ENCODE results near the gene RAET1G.
"Not testable (repeated sequence)": the region's sequence is repeated elsewhere in the genome, so short reads cannot be mapped to it uniquely, and the experiment has no call there.

RAET1G gene, protein sequence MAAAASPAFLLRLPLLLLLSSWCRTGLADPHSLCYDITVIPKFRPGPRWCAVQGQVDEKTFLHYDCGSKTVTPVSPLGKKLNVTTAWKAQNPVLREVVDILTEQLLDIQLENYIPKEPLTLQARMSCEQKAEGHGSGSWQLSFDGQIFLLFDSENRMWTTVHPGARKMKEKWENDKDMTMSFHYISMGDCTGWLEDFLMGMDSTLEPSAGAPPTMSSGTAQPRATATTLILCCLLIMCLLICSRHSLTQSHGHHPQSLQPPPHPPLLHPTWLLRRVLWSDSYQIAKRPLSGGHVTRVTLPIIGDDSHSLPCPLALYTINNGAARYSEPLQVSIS

DNA sequence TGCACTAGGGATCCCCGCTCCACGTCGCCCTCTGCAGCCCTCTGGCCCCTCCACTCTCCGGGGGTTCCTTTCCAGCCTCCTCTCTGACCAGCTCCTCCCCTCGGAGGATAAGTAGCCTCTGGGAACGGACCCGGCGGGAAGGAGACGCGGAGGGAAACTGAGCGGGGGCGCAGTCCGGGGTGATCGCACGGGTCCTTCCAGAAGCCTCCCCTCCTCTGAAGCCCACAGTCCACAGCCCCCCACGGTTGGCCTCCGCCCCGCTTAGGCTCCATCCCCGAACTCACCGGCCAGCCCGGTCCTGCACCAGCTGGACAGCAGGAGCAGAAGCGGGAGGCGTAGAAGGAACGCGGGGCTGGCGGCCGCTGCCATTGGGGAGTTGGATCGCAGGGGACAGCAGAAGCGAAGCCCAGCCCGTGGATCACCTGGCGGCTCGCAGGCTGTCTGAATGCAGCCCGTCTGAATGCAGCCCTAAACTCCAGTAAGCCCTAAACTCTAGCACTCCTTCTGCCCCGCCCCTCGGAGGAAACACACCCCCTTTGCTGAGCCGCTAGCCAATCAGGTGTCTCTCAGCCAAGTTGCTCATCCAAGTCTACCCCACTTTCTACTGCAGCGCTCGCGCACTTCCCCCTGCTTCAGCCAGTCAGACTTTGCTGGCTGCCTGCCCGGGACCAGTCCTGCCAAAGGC is at the start of gene RAET1G:
TSS of gene RAET1G (minus strand) at position 480 of the 685 bp plus-strand sequence. CDS start at position 369, 111 bp downstream.
- peak; percentile 96 for DNase-seq

DNA sequence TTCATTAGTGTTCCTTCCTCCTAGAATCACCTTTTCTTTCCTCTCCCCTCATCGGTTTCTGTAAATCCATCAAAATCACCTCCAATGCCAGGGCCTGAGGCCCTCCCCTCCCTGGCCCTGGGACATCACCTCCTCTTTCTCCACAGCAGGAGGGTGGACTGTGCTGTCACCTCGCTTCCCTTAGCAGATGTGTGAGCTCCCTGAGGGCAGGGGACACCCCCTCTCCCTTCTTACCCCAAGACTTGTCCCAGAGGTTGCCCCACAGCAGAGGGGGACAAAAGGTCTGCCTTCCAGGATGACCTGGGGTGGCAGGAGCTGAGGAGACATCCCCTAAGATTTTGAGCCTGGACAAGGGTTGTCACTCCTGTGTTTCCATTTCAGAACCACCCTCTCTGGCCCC is 46.7 kb upstream of the RAET1G start:
- DNase-seq, result no peak

DNA sequence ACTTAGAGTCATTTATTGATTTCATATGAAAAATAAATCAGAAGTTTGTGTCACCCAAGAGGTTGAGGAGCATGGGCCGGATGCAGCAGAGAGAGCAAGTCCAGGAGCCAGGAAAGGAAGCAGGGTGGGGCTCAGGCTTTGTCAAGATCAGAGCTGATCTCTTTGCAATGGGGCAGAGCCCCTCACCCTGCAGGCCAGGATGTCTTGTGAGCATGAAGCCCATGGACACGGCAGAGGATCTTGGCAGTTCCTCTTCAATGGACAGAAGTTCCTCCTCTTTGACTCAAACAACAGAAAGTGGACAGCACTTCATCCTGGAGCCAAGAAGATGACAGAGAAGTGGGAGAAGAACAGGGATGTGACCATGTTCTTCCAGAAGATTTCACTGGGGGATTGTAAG is 46.0 kb upstream of the RAET1G start:
- not testable (repeated sequence) for DNase-seq

DNA sequence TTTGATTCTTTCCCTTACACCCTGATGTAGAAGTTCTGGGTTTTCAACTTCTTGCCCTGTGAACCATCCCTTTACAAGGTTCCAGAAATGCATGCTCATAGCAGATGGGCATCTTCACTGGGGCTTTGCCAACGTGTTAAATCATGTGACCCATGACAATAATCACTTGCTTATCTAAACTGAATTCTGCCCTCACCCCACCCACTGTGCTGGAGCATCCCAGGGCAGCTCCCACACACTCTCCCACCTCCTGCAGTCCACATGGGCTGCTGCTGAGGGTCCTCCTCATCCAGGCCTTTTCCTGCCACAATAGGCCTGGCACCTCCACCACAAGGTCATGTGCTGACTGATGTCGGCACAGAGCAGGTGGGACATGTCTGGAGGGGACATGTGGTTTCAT is 45.1 kb upstream of the RAET1G start:
- DNase-seq, result not testable (repeated sequence)

DNA sequence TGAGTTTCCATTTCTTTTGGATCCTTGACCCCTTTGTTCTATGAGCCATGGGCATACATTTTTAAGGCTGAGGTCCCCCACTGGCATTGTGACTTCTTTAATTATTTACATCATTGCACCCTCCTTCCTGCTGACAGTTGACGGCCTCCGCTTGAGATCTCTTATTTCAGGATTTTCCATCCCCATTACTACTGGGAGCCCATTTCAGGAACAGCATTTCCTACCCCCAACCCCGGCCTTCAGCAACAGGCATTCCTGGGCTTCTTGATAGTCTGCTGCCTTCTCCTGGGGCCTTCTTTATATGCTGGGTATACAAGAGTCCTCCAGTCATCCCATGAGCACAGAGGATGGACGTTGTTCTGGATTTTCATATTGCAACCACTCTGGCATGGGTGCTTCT is 44.7 kb upstream of the RAET1G start:
- no peak for DNase-seq

DNA sequence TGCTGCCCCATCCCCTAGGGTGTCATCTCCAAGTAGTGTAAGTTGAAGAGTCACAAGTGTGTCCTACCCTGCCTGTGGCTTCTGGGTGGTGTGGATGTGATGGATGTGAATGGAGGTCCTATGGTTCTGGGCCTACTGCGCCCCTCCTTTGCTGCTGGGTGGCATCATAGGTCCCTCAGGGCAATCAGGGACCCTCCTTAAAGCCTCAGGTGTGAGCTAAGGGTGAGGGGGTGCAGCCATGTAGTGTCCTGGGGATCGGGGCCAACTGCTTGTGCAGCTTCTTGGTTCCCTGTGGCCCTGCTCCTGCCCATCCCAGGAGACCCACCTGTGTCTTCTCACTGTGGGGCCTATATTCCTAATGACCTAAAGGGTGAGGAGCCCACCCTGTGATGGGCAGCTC is 43.4 kb upstream of the RAET1G start:
- DNase-seq, result not testable (repeated sequence)

DNA sequence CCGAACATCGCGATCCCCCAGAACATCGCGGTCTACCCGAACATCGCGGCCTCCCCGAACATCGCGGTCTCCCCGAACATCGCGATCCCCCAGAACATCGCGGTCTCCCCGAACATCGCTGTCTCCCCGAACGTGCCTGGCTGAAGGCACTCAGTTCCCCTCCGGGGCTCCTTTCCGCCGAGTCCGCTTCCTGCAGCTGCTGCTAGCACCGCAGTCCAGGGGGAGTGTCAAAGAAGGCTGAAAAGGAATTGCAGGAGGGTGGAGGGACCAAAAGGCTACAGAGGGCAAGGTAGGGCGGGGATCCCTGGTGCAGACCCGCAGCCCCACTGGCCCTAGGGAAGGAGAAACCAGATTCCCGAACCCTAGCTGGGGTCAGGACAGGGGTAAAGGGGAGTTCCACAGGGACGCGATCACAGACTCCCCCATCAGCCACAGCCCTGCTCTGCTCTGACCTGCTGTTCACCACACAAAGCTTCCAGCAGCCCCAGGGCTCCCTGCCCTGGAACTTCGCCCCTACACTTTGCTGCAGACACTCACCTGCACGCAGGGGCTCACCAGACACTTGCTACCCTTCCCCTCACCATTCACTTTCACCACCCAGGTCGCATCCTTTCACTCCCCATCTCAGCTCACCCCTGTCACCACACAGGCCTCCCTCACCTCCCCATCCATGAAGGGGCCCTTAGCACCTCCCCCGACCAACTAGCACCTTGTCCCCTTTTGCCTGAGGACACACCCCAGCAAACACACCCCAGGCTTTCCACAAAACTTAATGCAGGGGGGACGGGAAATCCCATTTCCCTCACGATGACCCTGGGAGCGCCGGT is 42.5 kb upstream of the RAET1G start:
- DNase-seq, result peak; percentile 43

DNA sequence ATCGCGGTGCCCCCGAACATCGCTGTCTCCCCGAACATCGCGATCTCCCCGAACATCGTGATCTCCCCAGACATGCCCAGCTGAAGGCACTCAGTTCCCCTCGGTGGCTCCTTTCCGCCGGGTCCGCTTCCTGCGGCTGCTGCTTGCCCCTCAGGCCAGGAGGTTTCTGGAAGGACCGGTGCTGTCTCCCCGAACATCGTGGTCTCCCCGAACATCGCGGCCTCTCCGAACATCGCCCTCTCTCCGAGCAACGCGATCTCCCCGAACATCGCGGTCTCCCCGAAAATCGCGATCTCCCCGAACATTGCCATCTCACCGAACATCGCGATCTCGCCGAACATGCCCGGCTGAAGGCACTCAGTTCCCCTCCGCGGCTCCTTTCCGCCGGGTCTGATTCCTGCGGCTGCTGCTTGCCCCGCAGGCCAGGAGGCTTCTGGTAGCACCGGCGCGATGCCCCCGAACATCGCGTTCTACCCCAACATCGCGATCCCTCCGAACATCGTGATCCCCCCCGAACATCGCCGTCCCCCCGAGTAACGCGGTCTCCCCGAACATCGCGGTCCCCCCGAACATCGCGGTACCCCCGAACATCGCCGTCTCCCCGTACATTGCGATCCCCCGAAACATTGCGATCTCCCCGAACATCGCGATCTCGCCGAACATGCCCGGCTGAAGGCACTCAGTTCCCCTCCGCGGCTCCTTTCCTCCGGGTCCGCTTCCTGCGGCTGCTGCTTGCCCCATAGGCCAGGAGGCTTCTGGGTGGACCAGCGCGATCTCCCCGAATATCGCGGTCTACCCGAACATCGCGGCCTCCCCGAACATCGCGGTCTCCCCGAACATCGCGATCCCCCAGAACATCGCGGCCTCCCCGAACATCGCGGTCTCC is 41.6 kb upstream of the RAET1G start:
- peak; percentile 27 for DNase-seq

DNA sequence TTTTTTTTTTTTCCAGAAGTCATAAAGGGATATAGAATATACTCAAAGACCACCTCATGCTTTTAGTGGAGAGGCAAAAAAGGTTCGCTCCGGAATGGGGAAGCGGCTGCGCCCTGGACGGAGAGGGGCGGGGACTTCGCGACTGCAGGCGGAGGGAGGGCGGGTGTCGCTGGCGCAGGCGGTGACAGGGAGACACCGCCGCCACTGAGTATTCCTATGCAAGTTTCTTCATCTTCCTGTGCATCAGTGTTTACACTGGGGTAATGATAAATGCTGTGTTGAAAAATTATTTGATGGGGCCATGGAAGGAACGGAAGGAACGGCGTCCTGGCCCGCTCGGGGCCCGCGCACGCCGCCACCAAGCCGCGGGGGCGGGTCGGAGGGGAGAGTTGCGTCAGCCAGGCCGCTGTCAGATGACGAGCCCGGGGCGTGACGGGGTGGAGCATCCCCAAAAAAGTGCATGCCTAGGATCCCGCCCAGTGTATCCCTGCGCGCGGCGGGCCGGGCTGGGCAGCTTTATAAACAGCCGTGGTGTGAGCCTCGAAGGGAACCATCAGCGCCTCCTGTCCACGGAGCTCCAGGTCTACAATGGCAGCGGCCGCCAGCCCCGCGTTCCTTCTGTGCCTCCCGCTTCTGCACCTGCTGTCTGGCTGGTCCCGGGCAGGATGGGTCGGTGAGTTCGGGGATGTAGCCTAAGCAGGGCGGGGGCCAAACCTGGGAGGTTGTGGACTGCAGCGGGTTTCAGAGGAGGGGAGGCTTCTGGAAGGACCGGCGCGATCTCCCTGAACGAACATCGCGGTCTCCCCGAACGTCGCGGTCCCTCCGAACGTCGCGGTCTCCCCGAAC is 40.8 kb upstream of the RAET1G start, which contains the start of gene ULBP1:
TSS of gene ULBP1 (plus strand) at position 482 of the 846 bp plus-strand sequence. CDS start at position 589, 107 bp downstream.
- peak; percentile 91 for DNase-seq

DNA sequence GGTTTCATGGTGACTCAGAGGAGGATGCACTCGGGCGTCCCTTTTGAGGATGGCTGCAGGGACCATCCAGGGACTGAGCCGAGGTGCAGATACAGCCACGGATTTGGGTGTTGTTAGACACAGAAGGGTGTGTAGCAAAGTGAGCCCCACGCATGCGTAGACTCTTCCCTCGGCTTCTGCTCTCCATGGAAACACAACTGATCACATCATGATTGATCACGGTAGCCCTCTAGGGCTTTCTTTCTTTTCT is 40.2 kb upstream of the RAET1G start:
- DNase-seq, result no peak

DNA sequence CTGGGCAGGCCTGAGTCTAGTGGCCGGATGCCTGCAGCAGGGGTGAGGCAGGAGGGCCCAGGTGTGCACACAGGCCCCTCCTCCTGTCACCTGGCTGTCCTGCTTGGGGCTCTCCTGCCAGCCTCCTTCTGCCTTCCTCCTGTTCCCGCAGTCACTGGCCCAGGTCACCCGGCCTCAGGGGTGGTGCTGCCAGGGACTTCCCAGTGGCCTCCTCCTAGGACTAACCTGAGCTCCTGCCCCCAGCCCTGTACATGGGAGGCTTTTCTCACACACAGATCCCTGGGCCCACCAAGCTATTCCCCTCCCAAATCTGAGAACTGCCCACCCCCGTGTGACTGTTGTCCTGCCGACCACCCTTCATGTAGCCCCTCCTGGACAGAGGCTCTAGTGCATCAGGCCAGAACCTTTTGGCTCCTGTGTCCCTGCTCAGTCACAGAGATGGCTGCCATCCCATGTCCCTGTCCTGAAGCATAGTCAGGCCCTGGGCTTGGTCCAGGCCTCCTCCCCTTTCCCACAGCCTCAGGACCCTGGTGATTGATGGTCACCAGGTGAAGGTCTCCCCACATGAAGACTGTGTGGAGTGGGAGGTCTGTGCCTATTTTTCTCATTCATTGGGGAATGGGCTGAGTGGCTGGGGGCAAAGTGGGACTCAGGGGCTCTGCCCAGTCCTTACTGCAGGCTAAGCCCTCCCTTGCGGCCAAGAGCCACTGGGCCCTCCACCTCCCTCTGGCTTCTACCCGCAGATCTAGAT is 39.7 kb upstream of the RAET1G start:
- DNase-seq, result no peak

DNA sequence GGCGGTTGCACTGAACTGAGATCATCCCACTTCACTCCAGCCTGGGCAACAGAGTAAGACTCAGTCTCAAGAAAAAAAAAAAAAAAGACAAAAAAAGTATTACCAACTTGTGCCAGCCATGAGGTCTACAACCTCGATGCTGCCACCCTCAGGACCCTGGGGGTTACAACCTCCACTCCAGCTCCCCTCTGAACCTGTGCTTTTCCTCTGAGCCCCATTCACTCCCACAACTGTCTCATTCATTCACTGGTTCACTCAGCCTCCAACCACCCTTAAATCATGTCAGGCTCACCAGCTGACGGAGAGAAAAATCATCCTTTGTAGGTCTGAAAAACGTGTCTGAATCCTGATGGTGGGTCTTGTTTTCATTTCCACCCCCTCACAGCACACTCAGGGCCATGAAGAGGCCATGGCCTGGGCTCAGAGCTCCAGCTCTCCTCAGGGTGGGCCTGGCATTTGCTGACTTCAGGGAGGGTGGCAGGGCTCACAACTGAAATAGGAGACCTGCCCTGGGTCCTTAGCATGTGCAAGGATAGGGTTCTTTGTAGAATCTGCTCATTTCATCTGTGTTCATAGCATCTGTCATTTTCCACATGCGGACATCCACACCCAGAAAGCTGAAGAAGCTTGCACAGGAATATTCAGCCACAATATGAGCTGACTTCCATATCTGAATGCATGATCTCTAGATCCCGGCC is 39.0 kb upstream of the RAET1G start:
- peak; percentile 77 for DNase-seq

DNA sequence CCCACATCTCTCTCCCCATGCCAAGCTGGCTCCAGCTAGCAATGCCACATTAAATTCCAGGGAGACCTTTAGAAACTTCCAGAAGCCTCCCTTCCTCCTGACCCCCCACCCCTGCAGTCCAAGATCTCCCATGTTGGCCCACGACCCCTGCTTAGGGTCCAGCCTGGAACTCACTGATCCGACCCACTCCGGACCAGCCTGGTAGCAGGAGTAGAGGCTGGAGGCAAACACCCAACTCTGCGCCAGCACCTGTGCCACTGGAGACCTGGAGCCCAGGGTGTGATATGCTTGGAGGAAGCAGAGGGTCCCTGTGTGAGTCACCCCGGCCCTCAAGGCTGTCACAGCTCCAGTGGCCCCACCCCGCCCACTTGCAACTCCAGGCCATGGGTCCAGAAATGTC is 37.6 kb upstream of the RAET1G start:
- no peak for DNase-seq

DNA sequence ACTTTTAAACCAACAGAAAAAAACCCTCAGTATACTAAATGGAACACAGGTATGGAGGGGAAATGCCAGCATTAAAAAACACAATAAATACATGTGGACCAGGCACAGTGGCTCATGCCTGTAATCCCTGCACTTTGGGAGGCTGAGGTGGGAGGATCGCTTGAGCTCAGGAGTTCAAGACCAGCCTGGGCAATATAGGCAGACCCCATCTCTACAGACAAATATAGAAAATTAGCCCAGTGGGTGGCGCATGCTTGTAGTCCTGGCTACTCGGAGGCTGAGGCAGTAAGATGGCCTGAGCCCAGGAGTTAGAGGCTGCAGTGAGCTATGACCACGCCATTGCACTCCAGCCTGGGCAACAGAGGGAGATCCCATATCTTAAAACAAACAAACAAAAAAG is 36.9 kb upstream of the RAET1G start:
- DNase-seq, result not testable (repeated sequence)

DNA sequence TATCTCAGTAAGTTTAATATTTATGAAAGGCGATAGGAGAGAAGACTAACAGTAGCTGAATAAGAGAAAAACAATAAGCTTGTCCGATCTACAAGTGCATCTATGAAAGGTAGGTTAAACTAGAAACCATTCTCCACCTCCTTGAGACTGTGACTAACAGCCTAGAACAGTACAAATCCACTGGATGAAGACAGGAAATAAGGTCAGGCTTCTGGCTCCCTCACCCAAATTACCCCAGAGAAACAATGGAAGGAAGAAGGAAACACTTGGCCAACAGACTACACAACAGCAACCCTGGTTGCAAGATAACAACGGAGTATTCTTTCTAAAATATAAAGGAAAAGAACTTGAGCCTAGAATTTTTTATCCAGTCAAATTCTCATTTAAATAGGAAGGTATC is 35.2 kb upstream of the RAET1G start:
- DNase-seq, result not testable (repeated sequence)

DNA sequence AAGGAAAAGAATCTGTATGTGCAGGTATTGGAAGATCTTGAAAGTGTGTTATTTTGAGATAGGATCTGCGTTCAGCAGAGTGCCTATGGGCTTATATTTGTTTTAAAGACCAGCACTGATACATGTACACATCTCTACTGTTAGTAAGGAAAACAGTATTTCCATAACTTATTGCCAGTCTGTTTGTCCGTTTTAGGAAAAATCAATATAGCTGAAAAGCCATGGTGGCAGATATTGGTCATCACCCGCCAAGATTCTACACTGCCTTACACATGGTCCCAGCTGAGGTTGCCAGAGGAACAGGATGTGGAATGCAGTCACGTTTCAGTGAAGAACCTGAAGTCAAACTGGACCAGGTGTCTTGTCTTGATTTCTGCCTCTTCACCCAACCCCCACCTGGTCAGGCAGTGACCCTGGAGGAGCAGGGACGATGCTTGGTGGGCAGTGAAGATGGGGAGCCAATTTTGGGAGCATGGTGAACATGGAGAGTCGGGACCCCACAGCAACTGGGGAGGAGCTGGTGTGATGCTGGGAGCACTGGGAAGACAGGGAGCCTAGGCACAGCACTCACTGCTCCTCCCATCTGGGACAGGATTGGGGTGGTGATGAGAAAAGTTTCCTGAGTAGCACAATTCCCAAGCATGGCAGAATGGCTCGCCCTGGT is 32.9 kb upstream of the RAET1G start:
- DNase-seq, result not testable (repeated sequence)

DNA sequence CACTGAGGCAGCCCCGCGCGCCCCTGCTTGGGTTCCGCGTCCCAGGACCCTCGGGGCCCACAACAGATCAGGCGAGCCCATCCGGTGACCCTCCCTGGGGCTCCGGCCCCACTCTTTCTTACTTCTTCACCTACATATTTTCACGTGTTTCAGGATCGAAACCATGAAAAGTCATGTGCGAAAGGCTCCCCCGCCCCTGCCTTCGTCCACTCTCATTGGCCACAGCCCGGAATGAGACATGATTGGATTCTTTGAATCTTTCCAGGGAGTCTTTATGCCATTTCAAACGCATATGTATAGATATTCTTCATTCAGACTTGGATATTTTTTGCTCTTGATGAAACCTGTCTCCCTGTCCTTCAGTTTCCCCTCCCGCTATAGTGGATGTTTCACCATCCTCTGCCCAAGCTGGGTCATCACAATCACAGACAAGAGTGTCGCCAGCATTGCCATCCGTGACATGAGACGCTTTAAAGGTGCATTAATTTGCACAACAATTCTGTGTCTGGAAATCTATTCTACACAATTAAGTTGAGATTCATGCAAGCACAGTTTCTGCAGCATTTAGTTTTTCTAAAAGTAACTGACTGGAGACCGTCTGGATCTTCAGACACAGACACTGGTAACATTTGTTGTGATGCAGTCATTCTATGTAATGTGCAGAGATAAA is 32.2 kb upstream of the RAET1G start:
- DNase-seq, result not testable (repeated sequence)

DNA sequence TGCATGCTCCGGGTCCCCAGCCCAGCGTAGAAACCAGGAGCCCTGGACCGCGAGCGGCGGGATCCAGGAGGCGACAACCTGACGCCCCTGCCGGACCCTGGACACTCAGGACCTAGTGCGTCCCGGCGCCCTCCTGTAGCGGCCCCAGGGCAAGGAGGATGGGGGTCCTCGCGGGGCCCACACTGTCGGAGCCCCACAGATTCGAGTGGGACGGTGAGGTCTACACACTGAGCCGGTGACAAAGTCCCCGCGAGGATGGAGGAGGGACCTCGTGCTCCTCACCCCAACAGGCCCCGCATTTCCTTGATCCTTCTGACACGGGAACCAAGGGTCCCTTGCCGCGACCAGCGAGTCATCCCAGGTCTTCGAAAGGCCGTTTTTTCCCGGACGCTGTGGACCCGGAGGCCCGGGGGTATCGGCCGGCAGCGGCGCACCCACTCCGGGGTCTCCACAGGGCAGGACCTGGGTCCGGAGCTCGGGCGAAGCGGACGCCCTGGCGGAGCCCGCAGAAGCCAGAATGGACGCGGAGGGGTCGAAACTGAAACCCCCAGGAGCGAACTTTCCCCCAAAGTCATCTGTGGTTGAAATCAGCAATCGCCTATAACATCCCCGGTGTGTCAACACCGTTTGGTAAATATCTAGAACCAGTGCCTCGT is 31.5 kb upstream of the RAET1G start:
- DNase-seq, result not testable (repeated sequence)

DNA sequence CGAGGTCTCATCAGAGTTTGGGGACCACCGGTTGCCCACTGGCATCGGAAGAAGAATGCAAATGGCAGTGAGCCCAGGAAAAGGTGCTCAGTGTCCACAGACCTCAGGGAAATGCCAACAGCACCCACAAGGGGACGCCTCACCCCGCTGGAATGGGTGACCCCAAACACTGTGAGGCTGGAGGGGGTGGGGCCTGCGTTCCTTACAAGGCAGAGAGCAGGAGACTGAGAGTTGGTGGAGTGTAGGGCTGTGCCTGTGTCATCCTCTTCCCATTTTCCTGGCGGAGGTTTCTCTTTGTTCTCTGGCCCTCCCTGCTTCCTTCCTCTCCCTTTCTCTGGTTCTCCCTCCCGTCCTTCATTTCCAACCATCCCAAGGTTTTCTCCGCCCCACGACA is 31.0 kb upstream of the RAET1G start:
- DNase-seq, result not testable (repeated sequence)
